ENCODE data around the gene PSRC1.

Gene PSRC1

DNA sequence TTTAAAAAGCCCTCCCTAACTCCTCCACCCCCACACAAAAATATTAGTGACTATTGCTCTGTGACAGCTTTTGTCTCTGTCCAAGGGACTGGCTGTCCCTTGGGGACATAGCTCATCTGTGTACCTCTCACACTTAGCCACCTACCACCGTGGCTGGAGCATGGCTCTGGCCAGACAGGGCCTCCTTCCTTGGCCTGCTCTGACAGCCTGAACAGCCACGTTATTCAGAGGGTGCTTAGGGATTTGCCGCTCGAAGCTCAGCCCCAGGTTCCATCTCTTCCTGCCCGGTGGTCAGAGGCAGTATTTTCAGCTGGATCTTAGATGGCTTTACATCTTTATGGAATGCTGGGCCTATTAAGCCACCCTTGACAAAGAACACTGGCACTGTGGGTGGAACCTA, 39.7 kb downstream of the PSRC1 start:
- no peak for DNase-seq

GRCh38 chr1:109242387-109242786, 40.6 kb downstream of the PSRC1 start:
- DNase-seq: no peak

- no peak for DNase-seq
These were observed 41.1 kb downstream of the PSRC1 start for GRCh38 chr1:109241841-109242345.

DNA sequence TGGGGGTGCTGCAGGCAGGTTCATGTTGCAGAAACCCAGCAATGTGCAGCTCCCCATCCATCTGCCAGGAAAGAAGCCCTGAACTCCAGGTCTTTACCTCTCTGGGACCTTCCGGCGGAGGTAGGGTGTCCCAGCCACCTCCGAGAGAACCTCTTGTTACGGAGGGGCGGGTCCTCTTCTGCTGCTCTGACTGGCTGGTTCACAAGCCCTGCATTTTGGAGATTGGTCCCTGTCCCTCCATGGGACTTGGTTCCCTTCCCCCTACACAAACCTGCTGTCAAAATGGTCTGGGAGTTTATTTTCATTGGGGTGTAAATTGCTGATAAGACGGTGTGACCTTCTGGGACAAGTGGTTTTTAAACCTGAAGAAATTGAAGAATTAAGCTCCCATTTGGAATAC, 41.6 kb downstream of the PSRC1 start:
- no peak for DNase-seq

- DNase-seq: peak; percentile 25
These were observed 42.5 kb downstream of the PSRC1 start for GRCh38 chr1:109240158-109241152.

- peak; percentile 31 for DNase-seq
These were observed 43.4 kb downstream of the PSRC1 start for GRCh38 chr1:109239409-109240068.

GRCh38 chr1:109239047-109239408, 43.9 kb downstream of the PSRC1 start:
- no peak for DNase-seq

GRCh38 chr1:109238382-109238781, 44.6 kb downstream of the PSRC1 start:
- no peak for DNase-seq

DNA sequence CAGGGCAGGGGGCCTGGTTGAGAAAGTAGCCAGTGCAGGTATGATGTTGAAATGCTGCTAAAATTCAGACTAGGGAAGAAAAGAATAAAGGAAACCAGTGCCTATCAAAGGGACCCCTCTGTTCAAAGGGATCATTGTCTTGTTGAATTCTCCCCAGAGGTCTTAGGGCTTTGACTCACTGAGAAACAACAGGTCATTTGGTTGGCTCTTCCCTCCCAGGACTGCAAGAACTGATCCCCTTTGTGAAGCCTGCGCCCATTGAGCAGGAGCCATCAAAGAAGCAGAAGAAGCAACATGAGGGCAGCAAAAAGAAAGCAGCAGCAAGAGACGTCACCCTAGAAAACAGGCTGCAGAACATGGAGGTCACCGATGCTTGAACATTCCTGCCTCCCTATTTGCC, 45.4 kb downstream of the PSRC1 start:
- no peak for DNase-seq

DNA sequence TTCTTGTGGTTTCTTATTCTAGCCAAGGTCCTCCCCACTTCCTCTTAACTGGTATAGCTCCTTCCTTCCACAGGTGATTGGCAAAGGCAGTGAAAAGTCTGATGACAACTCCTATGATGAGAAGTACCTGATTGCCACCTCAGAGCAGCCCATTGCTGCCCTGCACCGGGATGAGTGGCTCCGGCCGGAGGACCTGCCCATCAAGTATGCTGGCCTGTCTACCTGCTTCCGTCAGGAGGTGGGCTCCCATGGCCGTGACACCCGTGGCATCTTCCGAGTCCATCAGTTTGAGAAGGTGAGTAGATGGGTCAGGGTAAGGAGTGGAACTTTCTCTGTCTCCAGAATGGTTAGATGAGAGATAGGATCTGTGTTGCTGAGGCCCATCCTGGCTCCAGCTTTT, 47.8 kb downstream of the PSRC1 start:
- no peak for DNase-seq

DNA sequence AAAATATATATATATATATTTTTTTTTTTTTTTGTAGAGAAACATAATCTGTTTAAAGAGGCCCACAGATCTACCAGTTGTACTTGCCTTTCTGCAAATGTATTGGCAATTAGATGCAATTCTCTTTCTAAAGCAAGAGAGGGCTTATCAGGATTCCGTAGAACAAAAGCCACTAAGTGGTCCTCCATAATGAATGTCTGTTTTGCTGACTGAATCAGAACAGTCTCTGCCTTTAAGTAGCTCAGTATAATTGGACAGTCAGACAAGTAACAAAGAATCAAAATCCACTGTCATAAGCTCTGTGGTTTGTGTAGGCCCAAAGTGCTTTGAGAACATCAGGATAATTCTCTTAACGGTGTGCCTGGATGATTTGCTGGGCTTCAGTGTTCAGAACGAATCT, 51.9 kb downstream of the PSRC1 start:
- DNase-seq: peak; percentile 5
